Stimulated activated CD8-positive, alpha-beta memory T cell treated with anti-CD3 and anti-CD28 coated beads, Interleukin-15, amount 100 ng/mL, for 48 hours (primary cell): ENCODE measurements around the gene RARB.

Source experiments
- DNase-seq, 2 donors: peaks; one replicate each; pipeline ENCODE4 v3.0.0-alpha.2; 2020; ENCODE audit warnings: low read depth in 2 of 2

The RARB gene

GRCh38 chr3:25447925-25448324 lies 19.9 kb downstream of the RARB start:
- DNase-seq, result no peak

GRCh38 chr3:25448750-25449692 lies 21.0 kb downstream of the RARB start:
- DNase-seq, result no peak

- no peak for DNase-seq
Measured at GRCh38 chr3:25449857-25450256, 21.8 kb downstream of the RARB start.

- no peak for DNase-seq
Measured at GRCh38 chr3:25452192-25452591, 24.1 kb downstream of the RARB start.

GRCh38 chr3:25452740-25453139 lies 24.7 kb downstream of the RARB start:
- DNase-seq, result no peak

GRCh38 chr3:25453619-25454004 lies 25.5 kb downstream of the RARB start:
- no peak for DNase-seq

- no peak for DNase-seq
Measured at GRCh38 chr3:25454005-25454927, 26.2 kb downstream of the RARB start.

GRCh38 chr3:25455441-25456132 lies 27.5 kb downstream of the RARB start:
- DNase-seq, result no peak

GRCh38 chr3:25456723-25457670 lies 28.9 kb downstream of the RARB start:
- DNase-seq, result no peak

- no peak for DNase-seq
Measured at GRCh38 chr3:25457671-25458419, 29.8 kb downstream of the RARB start.

- no peak for DNase-seq
Measured at GRCh38 chr3:25458420-25458814, 30.4 kb downstream of the RARB start.

- no peak for DNase-seq
Measured at GRCh38 chr3:25460751-25461150, 32.7 kb downstream of the RARB start.

GRCh38 chr3:25461946-25462345 lies 33.9 kb downstream of the RARB start:
- no peak for DNase-seq

GRCh38 chr3:25462495-25462894 lies 34.4 kb downstream of the RARB start:
- DNase-seq, result no peak

- DNase-seq, result no peak
Measured at GRCh38 chr3:25463836-25464418, 35.9 kb downstream of the RARB start.

- no peak for DNase-seq
Measured at GRCh38 chr3:25465266-25465860, 37.3 kb downstream of the RARB start.

- DNase-seq, result no peak
Measured at GRCh38 chr3:25468866-25469319, 40.8 kb downstream of the RARB start.

- DNase-seq, result no peak
Measured at GRCh38 chr3:25469558-25469957, 41.5 kb downstream of the RARB start.

- no peak for DNase-seq
Measured at GRCh38 chr3:25471081-25471768, 43.2 kb downstream of the RARB start.
